ENCODE measurements around the gene SPAG7.

SPAG7 gene

GRCh38 chr17:4949321-4950074 is 18.1 kb downstream of the SPAG7 start (continued):
- TF ChIP-seq ZBTB49 (tag by site-specific recombination; IDR thresholded peaks at IDR 0.05; ENCODE audit: low read depth) (no peak), ZNF37A (tag by site-specific recombination; IDR thresholded peaks at IDR 0.05) (no peak), MEIS1 (CRISPR knock-in tag; IDR thresholded peaks at IDR 0.05; ENCODE audit: borderline replicate concordance) (no peak), ZNF18 (tag by site-specific recombination; IDR thresholded peaks at IDR 0.05) (no peak), ZNF146 (tag by site-specific recombination; IDR thresholded peaks at IDR 0.05) (no peak), ZNF366 (tag by site-specific recombination; conservative IDR thresholded peaks at IDR 0.05) (no peak), ZNF280D (tag by site-specific recombination; IDR thresholded peaks at IDR 0.05) (no peak), ZBTB48 (tag by site-specific recombination; IDR thresholded peaks at IDR 0.05) (peak; percentile 96), ZNF785 (tag by site-specific recombination; IDR thresholded peaks at IDR 0.05) (peak; percentile 90; the same call in 1 of the 2 replicates), ZNF843 (tag by site-specific recombination; IDR thresholded peaks at IDR 0.05) (0 out of 2 replicates have a peak, but pooled peaks have one; percentile 12), ZNF776 (tag by site-specific recombination; IDR thresholded peaks at IDR 0.05; ENCODE audit: borderline replicate concordance) (no peak), PRDM10 (tag by site-specific recombination; IDR thresholded peaks at IDR 0.05) (peak; percentile 96), ZNF664 (tag by site-specific recombination; IDR thresholded peaks at IDR 0.05) (no peak), ZNF704 (tag by site-specific recombination; IDR thresholded peaks at IDR 0.05) (no peak), ZNF529 (tag by site-specific recombination; IDR thresholded peaks at IDR 0.05; ENCODE audit: insufficient replicate concordance) (no peak), REPIN1 (tag by site-specific recombination; IDR thresholded peaks at IDR 0.05; ENCODE audit: low read depth) (no peak), ZNF10 (tag by site-specific recombination; IDR thresholded peaks at IDR 0.05) (peak; percentile 75), ZNF133 (tag by site-specific recombination; IDR thresholded peaks at IDR 0.05) (no peak), ZNF362 (tag by site-specific recombination; IDR thresholded peaks at IDR 0.05) (no peak), SP3 (tag by site-specific recombination; IDR thresholded peaks at IDR 0.05) (peak; percentile 68; the same call in 1 of the 2 replicates), ZNF76 (tag by site-specific recombination; IDR thresholded peaks at IDR 0.05; ENCODE audit: borderline replicate concordance, low read depth) (no peak; the same call in none of the 2 replicates), ZNF747 (tag by site-specific recombination; IDR thresholded peaks at IDR 0.05) (no peak), EGR2 (tag by site-specific recombination; IDR thresholded peaks at IDR 0.05; ENCODE audit: low read depth) (no peak), KLF9 (tag by site-specific recombination; IDR thresholded peaks at IDR 0.05; ENCODE audit: low read depth) (peak; percentile 73; the same call in 1 of the 2 replicates), ZBTB20 (tag by site-specific recombination; IDR thresholded peaks at IDR 0.05) (peak; percentile 74)
